ENCODE data around the gene CHRND. TPM values are rescaled to one million over a fixed set of nuclear protein-coding genes. Genes with fewer than 3 reads are reported as not detected.

CHRND gene
- total RNA-seq, 1 donor from 2014 or later, result not detected

- Histone ChIP-seq H3K36me3 (ENCODE audit: control insufficient read depth, insufficient read depth, low read length) (no peaks in the 10 kb centered on the region), H3K4me3 (ENCODE audit: low read depth, low read length) (no peak within 1 kb of the TSS), H3K27me3 (ENCODE audit: control insufficient read depth, insufficient read depth, low read length) (peaks cover 34% of the 10 kb centered on the region)
- no peak for TF ChIP-seq CTCF (IDR thresholded peaks at IDR 0.05; ENCODE audit: insufficient read depth, low read length, severe bottlenecking)
- DNase-seq (ENCODE audit: low read depth) (no peak), FAIRE-seq (no peak)
Measured at GRCh38 chr2:232487385-232488096, 38.4 kb upstream of the CHRND start, which contains the start of gene ECEL1. Gene ECEL1 (minus strand): TSS chr2:232487834. CDS start chr2:232486653, 1,181 bp downstream.

- no peak for TF ChIP-seq CTCF (IDR thresholded peaks at IDR 0.05; ENCODE audit: insufficient read depth, low read length, severe bottlenecking)
- H3K27me3 ChIP-seq (ENCODE audit: control insufficient read depth, insufficient read depth, low read length), result peaks cover 34% of the 10 kb centered on the region
- no peaks in the 10 kb centered on the region for H3K36me3 ChIP-seq (ENCODE audit: control insufficient read depth, insufficient read depth, low read length)
- H3K4me3 ChIP-seq (ENCODE audit: low read depth, low read length), result no peak overlapping the region
- DNase-seq (ENCODE audit: low read depth), result no peak
- FAIRE-seq, result no peak
Measured at GRCh38 chr2:232488097-232488711, 37.8 kb upstream of the CHRND start.

- TF ChIP-seq CTCF (IDR thresholded peaks at IDR 0.05; ENCODE audit: insufficient read depth, low read length, severe bottlenecking), result no peak
- FAIRE-seq (no peak), DNase-seq (ENCODE audit: low read depth) (no peak)
- Histone ChIP-seq H3K27me3 (ENCODE audit: control insufficient read depth, insufficient read depth, low read length) (peaks cover 34% of the 10 kb centered on the region), H3K36me3 (ENCODE audit: control insufficient read depth, insufficient read depth, low read length) (no peaks in the 10 kb centered on the region), H3K4me3 (ENCODE audit: low read depth, low read length) (no peak overlapping the region)
Measured at GRCh38 chr2:232488721-232489300, 37.1 kb upstream of the CHRND start.

- no peak overlapping the region for H3K4me3 ChIP-seq (ENCODE audit: low read depth, low read length)
- DNase-seq (ENCODE audit: low read depth), result no peak
- FAIRE-seq, result no peak
- peaks cover 30% of the 10 kb centered on the region for H3K27me3 ChIP-seq (ENCODE audit: control insufficient read depth, insufficient read depth, low read length)
- H3K36me3 ChIP-seq (ENCODE audit: control insufficient read depth, insufficient read depth, low read length), result no peaks in the 10 kb centered on the region
- no peak for TF ChIP-seq CTCF (IDR thresholded peaks at IDR 0.05; ENCODE audit: insufficient read depth, low read length, severe bottlenecking)
Measured at GRCh38 chr2:232489516-232490220, 36.3 kb upstream of the CHRND start.

- peaks cover 23% of the 10 kb centered on the region for H3K27me3 ChIP-seq (ENCODE audit: control insufficient read depth, insufficient read depth, low read length)
- no peak for FAIRE-seq
- TF ChIP-seq CTCF (IDR thresholded peaks at IDR 0.05; ENCODE audit: insufficient read depth, low read length, severe bottlenecking), result no peak
- no peak for DNase-seq (ENCODE audit: low read depth)
- H3K36me3 ChIP-seq (ENCODE audit: control insufficient read depth, insufficient read depth, low read length), result no peaks in the 10 kb centered on the region
- H3K4me3 ChIP-seq (ENCODE audit: low read depth, low read length), result no peak overlapping the region
Measured at GRCh38 chr2:232490221-232491138, 35.5 kb upstream of the CHRND start.

Measured in bronchial epithelial cell (primary cell).